GM18498 (cell line): Measurements from ENCODE around the gene MINK1.
"Not testable (repeated sequence)": the region's sequence is repeated elsewhere in the genome, so short reads cannot be mapped to it uniquely, and the experiment has no call there.

Source experiments
- ATAC-seq: cut with Tn5 transposase; IDR thresholded peaks from one replicate; pipeline ENCODE4 v1.9.1; 2021; ENCODE audit warnings: mild to moderate bottlenecking, moderate library complexity; ENCODE audit not compliant: unreplicated experiment

The MINK1 gene

DNA sequence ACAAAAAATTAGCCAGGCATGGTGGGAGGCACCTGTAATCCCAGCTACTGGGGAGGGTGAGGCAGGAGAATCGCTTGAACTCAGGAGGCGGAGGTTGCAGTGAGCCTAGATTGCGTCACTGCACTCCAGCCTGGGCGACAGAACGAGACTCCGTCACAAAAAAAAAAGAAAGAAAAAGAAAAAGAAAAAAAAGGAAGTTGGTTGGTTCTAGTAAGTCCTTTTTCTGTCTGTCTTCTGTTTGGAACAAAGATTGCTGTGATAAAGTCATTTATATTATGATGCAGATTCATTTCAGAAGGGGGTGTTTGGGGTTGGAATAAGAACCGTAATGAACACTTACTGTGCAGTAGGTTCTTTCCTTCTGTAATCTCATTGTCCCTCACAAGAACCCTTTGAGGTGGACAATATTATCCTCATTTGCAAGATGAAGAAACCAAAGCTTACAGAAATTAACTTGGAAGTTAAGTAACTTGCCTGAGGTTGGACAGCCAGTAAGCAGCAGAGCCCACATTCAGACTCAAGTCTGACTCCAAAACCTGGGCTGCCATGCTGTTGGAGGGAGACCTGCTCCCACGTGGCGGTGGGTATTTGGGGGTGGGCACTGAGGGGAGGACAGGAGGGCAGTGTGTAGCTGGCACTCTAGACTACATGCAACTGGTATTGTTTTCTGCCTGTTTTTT is 10.3 kb downstream of the MINK1 start:
- no peak for ATAC-seq

- ATAC-seq = no peak
Observed at GRCh38 chr17:4845118-4845517, 12.0 kb downstream of the MINK1 start.

- no peak for ATAC-seq
Observed at GRCh38 chr17:4846635-4847390, 13.7 kb downstream of the MINK1 start.

DNA sequence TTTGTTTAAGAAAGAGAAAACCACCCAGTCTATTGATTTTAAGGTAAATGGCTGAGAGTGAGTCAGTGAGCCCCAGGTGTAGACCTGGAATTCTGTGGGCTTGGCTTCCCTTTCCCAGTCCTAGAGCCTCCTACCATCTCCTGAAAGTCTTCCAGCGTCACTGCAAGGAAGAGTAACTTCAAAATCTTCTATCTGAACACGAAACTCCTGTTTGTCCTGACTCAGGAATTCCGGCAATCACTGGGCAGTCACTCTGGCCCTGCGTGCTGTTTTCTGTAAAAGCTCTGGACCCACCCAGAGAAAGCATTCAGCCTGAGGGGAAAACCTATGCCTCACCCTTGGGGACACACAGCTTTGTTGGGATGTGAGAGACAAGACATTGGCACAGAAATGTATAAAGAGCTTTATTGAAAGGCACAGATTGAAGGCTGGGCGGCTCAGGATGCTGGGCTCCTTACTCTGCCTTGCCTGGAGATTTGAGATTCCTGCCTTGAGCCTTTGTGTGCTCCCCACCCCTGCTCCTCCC is 15.9 kb downstream of the MINK1 start:
- ATAC-seq = no peak

- ATAC-seq = no peak
Observed at GRCh38 chr17:4850246-4850645, 17.1 kb downstream of the MINK1 start.

GRCh38 chr17:4851084-4851483 is 17.9 kb downstream of the MINK1 start:
- no peak for ATAC-seq

- ATAC-seq = no peak
Observed at GRCh38 chr17:4852567-4853207, 19.5 kb downstream of the MINK1 start.

GRCh38 chr17:4853208-4853671 is 20.1 kb downstream of the MINK1 start:
- no peak for ATAC-seq

- no peak for ATAC-seq
Observed at GRCh38 chr17:4854111-4854681, 21.1 kb downstream of the MINK1 start.

DNA sequence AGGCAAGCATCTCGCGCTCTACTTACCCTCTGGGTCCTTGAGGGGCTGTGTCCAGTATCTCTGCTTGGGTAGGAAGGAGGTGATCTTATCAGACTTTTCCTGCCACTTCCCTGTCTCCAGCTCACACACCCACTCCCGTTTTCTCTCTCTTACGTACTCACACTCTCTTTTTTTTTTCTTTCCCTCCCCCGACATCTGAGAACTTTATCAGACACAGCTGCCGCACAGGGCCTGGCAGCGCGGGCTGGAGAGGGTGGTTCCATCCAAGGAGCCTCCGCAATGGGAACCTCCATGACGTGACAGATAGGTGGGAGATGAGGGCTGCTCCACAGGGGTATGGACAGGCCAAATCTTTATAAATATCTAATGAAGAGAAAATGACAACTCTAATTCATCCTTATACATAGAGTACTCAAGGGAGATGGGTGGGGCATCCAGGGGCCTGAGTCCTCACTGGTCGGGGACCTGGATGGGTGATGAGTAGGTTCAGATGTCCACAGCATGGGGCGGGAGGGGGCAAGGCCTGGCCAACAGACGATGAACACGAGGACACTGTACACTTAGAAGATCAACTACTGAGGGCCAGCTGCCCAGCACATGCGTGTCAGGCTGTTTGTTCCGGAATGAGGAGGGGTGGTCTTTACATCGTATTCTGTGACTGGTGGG is 23.3 kb downstream of the MINK1 start:
- no peak for ATAC-seq

GRCh38 chr17:4856937-4857314 is 23.8 kb downstream of the MINK1 start:
- no peak for ATAC-seq

DNA sequence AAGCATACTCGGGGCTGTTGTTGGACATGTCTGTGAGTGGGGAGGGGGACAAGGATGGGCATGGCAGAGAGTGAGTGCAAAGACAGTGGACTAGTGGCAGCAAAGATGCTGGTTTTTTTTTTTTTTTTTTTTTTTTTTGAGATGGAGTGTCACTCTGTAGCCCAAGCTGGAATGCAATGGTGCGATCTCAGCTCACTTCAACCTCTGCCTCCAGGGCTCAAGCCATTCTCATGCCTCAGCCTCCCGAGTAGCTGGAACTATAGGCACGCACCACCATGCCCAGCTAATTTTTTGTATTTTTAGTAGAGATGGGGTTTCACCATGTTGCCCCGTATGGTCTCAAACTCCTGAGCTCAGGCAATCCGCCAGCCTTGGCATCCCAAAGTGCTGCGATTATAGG is 24.2 kb downstream of the MINK1 start:
- not testable (repeated sequence) for ATAC-seq

DNA sequence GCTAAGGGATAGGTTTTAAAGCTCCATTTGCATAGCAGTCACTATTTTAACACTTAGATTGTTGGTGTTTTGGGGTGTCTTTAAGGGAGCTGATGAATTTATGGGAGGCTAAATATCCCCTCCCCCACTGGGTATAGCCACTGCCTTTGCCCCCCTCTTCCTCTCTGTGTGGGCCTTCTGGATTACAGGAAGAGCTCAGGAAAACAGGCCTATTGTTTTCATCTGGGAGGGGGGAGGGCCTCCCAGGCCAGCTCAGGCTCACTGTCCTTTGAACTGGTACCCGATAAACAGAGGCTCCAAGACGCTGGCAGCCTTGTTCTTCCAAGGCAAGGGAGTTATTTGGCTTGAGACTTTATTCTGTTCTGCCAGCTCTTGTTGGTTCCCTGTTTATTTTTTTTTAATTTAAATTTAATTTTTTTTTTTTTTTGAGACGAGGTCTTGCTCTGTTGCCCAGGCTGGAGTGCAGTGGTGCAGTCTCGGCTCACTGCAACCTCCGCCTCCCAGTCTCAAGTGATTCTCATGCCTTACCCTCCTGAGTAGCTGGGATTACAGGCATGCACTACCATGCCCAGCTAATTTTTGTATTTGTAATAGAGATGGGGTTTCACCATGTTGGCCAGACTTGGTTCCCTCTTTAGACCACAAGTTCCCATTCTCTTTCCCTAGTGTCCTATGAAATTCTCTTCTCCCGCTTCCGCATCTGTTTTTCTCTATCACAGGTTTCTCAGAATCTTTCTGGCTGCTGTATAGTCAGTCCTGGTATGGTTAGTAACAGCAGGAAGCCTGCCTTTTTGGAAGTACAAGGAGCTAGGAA is 25.1 kb downstream of the MINK1 start:
- ATAC-seq = no peak

GRCh38 chr17:4858882-4859260 is 25.7 kb downstream of the MINK1 start:
- ATAC-seq = no peak

GRCh38 chr17:4859816-4860625 is 26.9 kb downstream of the MINK1 start:
- ATAC-seq = no peak

DNA sequence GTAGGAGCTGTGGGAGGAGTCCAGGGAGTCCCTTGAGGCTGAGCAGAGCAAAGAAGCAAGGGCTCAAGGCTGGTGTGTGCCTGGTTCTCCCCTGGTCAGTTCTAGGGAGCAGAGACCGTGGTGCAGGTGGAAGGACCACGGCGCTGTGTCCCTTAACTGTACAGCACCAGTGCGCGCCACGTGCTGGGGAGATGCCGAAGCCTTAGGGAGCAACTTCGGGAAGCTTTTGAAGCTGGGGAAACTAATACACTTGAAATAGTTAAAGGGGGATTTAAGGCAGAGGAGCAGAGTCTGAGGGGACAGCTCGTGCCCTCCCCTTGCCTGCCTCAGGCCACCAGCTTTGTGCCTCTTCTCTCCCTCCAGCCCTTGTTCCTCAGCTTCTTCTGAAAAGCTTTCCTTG is 27.5 kb downstream of the MINK1 start:
- ATAC-seq = no peak

GRCh38 chr17:4861052-4861451 is 27.9 kb downstream of the MINK1 start:
- ATAC-seq = no peak

DNA sequence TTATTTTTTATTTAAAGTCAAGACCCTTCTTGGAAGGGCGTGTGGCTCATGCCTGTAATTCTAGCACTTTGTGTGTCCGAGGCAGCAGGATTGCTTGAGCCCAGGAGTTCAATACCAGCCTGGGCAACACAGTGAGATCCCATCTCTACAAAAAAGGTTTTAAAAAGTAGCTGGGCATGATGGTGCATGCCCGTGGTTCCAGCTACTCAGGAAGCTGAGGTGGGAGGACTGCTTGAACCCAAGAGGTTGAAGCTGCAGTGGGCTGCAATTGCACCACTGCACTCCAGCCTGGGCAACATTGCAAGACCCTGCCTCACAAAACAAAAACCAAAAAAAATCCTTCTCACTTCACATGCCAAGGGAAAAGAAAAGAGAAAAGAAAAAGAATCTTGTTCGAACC is 29.6 kb downstream of the MINK1 start:
- no peak for ATAC-seq

- ATAC-seq = no peak
Observed at GRCh38 chr17:4863321-4863720, 30.2 kb downstream of the MINK1 start.
